ENCODE results near the gene NELL1.

- TF ChIP-seq MXI1 (IDR thresholded peaks at IDR 0.05; ENCODE audit: low read depth, low read length) (no peak), CTCF (IDR thresholded peaks at IDR 0.05) (no peak), FOXJ3 (CRISPR knock-in tag; IDR thresholded peaks at IDR 0.05) (no peak), CHD2 (IDR thresholded peaks at IDR 0.05; ENCODE audit: low read length, partially characterized antibody) (no peak), YY1 (IDR thresholded peaks at IDR 0.05; ENCODE audit: low read depth) (no peak), JUND (IDR thresholded peaks at IDR 0.05) (no peak), POLR2AphosphoS5 (IDR thresholded peaks at IDR 0.05; ENCODE audit: low read depth, low read length) (no peak)
Measured at GRCh38 chr11:21534288-21534687, 864.9 kb downstream of the NELL1 start.
